GM18951 (cell line): Measurements from ENCODE around the gene KRTAP4-9.
"Not testable (repeated sequence)": the region's sequence is repeated elsewhere in the genome, so short reads cannot be mapped to it uniquely, and the experiment has no call there.

Experiments
- POLR2A ChIP-seq: IDR thresholded peaks from 4 replicates; pipeline ENCODE4 v1.6.1; 2011; ENCODE audit warnings: mild to moderate bottlenecking; ENCODE audit not compliant: insufficient read length, insufficient read depth; ENCODE audit errors: extremely low read depth
- in situ Hi-C: fragments of 300-500 bp; cut with MboI; formaldehyde crosslinking; loops from one replicate; pipeline ENCODE4 v1.12.0; 2022; ENCODE audit warnings: low sequenced_read_pairs, mixed read lengths, inconsistent platforms; ENCODE audit not compliant: unreplicated experiment

Gene KRTAP4-9

DNA sequence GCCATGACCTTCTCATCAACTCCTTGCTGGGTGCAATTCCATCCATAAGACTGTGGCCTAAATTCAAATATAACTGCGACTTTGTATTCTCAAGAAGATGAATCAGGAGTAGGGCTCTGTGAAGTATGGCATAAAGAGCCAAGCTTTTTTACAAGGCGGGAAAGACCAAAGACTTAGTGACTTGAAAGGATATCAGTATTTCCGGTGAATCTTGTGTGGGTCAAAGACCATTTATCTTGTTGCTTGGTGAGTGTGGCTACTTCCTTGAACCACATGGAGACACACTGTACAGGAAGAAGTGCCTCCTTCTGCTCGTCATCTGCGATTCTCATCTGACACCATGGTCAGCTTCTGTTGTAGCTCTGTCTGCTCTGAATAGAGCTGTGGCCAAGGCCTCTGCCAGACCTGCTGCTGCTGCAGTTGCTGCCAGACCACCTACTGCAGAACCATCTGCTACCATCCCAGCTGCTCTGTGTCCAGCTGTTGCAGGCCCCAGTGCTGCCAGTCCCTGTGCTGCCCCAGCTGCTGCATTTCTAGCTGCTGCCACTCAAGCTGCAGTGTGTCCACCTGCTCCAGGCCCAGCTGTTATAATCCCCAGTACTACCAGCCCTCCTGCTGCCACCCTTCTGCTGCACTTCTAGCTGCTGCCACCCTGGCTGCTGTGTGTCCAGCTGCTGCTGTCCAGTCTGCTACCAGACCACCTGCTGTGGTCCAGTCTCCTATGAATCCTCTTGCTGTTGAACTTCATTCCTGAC is 33.4 kb upstream of the KRTAP4-9 start:
- in situ Hi-C loops = no loop called here
- no peak for TF ChIP-seq POLR2A

- in situ Hi-C loops = no loop called here
These were observed 31.5 kb upstream of the KRTAP4-9 start for GRCh38 chr17:41073676-41074075.

DNA sequence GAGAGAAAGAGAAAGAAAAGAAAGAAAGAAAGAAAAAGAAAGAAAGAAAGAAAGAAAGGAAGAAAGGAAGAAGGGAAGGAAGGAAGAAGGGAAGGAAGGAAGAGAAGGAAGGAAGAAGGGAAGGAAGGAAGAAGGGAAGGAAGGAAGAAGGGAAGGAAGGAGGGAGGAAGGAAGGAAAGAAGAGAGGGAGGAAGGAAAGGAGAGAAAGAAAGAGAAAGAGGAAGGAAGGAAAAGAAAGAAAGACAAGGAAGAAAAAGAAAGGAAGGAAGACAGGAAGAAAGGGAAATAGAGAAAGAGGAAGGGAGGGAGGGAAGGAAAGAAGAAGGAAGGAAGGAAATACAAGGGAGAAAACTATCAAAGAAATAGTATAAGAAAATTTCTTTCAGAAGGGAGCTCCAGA is 28.4 kb upstream of the KRTAP4-9 start:
- in situ Hi-C loops = no loop called here
- no peak for TF ChIP-seq POLR2A

More at GRCh38 chr17:41073676-41074075, 31.5 kb upstream of the KRTAP4-9 start:
- no peak for TF ChIP-seq POLR2A

DNA sequence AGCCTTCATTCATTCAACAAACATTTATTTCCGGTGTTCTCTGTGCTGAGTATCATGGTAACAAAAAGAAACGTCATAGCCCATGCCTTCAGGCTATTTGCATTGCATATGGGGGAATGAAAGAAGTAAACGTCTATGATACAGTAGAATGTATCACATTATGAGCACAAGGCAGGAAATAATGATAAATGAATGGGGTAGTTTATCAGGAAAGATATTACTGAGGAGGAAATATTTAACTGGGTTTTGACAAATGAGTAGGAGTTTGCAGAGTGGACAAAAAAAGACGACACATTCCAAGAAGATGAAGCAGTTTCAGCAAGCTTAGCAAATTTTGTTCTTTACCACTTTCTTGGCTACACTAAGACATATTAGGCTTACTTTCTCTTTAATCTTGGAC is 22.6 kb upstream of the KRTAP4-9 start:
- in situ Hi-C loops = no loop called here
- no peak for TF ChIP-seq POLR2A

DNA sequence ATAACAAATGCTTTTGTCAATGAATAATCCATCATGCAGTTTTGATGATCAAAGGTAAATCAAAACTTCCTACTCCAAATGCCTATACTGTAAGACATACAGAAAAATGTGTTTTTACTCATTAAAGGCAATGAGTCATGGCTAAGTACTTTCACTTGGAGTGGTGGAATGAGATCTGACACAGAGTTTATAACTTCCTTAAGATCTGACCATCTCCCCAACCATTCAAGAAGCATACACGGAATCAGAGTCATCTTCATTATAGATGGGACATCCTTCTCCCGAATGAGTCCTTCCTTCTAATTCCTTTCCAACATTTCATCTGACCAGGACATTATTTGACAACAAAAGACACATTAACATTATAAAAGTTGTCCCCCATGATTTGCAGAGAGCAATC is 21.8 kb upstream of the KRTAP4-9 start:
- in situ Hi-C loops = not testable (repeated sequence)

- in situ Hi-C loops = not testable (repeated sequence)
These were observed 20.9 kb upstream of the KRTAP4-9 start, which contains the start of gene KRTAP4-7 for GRCh38 chr17:41084100-41084856. TSS of gene KRTAP4-7 (plus strand) at chr17:41084150. CDS start at chr17:41084207, 57 bp downstream.

- in situ Hi-C loops = not testable (repeated sequence)
These were observed 16.3 kb upstream of the KRTAP4-9 start for GRCh38 chr17:41088760-41089352.

DNA sequence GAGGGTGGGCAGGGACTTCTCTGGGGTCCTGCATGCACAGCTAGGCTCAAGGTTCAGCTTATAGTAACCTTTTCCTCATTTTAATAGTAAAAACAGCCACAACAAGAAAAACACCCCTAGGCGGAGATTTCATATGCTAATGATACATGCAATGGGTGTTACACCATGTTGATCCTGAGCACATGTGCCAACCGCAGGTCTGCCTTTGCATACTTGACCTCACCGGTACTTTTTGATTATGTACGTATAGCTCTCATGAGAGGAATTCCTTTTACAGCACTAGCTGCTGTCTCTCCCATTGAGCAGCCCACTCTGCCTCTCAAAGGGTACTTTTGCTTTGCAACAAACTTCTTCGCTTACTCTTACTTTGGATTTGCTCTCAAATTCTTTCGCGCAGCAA is 9.1 kb upstream of the KRTAP4-9 start:
- TF ChIP-seq POLR2A = no peak

GRCh38 chr17:41098042-41098441 is 7.1 kb upstream of the KRTAP4-9 start, which contains the start of gene KRTAP4-8:
TSS of gene KRTAP4-8 (minus strand) at chr17:41098142. CDS start at chr17:41098084, 58 bp downstream.
- TF ChIP-seq POLR2A = no peak
- in situ Hi-C loops = no loop called here

More for the DNA sequence above, 9.1 kb upstream of the KRTAP4-9 start:
- in situ Hi-C loops = no loop called here

- in situ Hi-C loops = no loop called here
- no peak for TF ChIP-seq POLR2A
These were observed 6.7 kb upstream of the KRTAP4-9 start for GRCh38 chr17:41098481-41098880.

DNA sequence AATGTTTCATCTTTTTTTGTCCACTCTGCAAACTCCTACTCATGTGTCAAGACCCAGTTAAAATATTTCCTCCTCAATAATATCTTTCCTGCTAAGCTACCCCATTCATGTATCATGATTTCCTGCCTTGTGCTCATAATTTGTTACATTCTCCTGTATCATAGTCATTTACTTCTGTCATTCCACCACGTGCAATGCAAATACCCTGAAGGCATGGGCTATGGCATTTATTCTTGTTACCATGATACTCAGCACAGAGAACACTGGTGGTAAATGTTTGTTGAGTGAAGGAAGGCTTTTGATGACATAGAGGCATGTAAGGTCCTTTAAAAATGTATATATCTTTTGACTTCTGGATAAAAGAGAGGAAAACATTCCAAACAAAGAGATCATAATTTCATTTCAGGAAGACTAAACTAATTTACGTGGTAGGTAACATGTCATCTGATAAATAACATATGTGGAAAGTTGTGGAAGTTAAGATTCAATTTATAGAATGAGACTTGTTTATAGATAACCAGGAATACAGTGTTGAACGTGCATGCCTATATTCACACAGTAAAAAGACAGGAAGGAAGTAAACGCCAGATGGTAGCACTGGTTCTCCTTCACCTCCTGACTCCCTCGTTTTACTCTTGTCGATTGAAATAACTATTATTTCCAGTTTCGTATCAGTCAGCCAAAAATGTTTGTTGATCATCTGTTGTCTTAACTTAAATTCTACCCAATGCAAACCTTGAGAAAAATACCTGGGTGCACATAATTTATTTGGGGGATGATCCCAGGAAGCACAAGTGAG is 5.3 kb upstream of the KRTAP4-9 start:
- in situ Hi-C loops = not testable (repeated sequence)

DNA sequence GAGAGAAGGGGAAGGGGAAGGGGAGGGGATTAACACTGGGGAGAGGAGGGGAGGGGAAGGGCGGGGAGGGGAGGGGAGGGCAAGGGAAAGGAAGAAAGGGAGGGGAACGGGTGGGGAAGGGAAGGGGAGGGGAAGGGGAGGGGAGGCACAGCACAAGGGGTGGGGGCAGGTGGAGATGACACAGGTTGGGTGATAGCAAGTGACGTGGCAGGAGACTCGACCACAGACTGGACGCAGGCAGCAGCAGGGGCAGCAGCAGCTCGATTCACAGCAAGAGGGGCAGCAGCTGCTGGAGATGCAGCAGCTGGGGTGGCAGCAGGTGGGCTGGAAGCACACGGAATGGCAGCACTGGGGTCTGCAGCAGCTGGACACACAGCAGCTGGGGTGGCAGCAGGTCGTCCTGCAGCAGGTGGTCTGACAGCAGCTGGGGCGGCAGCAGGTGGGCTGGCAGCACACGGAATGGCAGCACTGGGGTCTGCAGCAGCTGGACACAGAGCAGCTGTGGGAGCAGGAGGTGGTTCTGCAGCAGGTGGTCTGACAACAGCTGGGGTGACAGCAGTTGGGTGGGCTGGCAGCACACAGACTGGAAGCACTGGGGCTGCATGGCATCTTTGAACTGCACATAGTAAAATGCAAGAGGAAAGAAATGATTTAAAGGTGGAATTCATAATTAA is 3.5 kb upstream of the KRTAP4-9 start, which contains the start of gene KRTAP4-16:
TSS of gene KRTAP4-16 (minus strand) at position 624 of the 674 bp plus-strand sequence. CDS start at position 624, 0 bp downstream.
- no peak for TF ChIP-seq POLR2A
- in situ Hi-C loops = no loop called here
